GM20000 (cell line): Measurements from ENCODE around the gene CCNK.

Source experiments
- DNase-seq: peaks from one replicate; pipeline ENCODE4 v3.0.0; 2012; ENCODE audit warnings: low spot score
- TF ChIP-seq, protein P1 (sequence below): IDR thresholded peaks from 2 replicates; pipeline ENCODE4 v1.5.1; 2012; ENCODE audit warnings: mild to moderate bottlenecking, control low read depth; ENCODE audit errors: extremely low read depth, missing control alignments

CCNK gene

DNA sequence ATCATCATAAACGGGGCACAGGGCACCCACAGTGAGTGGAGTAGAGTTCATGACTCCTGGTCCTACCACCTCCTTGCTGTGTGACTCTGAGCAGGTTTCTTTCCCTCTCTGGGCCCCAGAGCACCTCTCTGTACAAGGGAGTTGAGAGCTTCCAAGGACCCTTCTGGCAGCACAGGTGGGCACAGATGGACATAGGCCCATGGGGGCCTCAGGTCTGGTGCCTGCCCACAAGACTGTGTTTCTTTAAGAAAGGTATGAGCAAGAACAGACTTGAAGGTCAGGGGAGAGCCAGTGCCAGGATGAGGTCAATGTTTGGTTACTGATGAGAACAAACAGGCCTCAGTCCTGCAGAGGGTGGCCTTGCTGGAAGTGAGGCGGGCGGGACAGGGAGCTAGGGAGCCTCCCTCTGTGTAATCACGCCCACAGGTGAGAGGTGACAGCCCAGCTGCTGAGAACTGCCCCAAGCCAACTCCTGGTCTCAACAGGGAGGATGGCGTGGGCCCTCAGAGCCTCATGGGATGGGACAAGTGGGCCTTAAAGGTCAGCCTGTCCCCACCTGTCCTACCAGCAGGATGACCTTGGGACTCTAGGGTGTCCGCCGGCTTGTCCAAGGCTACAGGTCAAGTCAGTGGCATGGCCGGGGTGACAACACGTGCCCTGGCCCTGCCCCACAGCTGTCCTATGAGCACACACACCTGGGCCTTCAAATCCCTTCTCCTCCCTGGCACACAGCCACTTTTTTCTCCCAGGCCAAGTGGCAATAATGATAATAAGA lies 73.7 kb downstream of the CCNK start:
- TF ChIP-seq, protein P1, sequence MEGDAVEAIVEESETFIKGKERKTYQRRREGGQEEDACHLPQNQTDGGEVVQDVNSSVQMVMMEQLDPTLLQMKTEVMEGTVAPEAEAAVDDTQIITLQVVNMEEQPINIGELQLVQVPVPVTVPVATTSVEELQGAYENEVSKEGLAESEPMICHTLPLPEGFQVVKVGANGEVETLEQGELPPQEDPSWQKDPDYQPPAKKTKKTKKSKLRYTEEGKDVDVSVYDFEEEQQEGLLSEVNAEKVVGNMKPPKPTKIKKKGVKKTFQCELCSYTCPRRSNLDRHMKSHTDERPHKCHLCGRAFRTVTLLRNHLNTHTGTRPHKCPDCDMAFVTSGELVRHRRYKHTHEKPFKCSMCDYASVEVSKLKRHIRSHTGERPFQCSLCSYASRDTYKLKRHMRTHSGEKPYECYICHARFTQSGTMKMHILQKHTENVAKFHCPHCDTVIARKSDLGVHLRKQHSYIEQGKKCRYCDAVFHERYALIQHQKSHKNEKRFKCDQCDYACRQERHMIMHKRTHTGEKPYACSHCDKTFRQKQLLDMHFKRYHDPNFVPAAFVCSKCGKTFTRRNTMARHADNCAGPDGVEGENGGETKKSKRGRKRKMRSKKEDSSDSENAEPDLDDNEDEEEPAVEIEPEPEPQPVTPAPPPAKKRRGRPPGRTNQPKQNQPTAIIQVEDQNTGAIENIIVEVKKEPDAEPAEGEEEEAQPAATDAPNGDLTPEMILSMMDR = no peak
- no peak for DNase-seq

DNA sequence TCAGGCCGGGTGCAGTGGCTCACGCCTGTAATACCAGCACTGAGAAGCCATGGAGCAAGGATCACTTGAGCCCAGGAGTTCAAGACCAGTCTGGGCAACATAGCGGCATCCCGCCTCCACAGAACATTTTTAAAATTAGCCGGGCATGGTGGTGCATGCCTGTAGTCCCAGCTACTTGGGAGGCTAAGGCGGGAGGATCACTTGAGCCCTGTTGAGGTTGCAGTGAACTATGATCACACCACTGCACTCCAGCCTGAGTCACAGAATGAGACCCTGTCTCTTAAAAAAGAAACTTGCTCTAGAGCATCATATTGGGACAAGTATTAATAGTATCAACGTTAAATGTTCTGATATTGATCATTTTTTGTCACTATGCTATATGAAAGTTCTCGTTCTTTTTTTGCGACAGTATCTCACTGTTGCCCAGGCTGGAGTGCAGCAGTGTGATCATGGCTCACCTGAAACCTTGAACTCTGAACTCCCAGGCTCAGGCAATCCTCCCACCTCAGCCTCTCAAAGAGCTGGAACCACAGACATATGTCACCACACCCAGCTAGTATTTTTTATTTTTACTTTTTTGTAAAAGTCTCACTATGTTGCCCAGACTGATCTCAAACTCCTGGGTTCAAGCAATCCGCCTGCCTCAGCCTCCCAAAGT lies 75.1 kb downstream of the CCNK start:
- DNase-seq = no peak
- TF ChIP-seq, protein P1 = no peak

DNA sequence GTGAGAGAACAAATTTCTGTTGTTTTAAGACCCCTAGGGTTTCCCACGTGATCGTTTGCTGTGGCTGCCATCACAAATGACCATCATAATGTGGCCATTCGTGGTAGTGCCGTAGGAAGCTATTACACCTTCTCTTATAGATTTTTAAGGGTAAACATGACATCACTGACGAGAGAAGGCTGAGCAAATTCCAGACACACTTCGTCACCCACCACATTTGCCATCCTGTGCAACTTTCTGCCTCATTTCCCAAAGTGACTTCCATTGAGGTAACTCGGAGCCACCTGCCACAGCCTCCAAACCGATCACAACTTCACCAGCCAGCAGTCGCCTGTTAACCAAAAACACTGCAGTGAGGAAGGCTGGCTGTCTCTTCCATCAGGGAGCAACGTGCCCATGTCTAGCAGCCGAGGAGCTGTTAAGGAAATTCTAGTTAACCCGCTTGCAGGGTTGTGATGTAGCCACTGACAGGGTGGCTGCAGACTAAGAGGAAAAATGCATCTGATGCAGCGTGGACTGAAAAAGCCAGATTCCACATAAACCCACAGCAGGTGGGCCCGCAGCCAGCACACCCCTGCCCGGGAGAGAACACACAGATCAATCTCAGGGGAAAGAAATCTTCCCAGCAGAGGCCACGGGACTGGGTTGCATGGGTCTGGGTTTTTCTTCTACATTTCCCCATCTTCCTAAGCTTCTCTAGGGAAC lies 78.2 kb downstream of the CCNK start:
- TF ChIP-seq, protein P1 = no peak
- DNase-seq = no peak

DNA sequence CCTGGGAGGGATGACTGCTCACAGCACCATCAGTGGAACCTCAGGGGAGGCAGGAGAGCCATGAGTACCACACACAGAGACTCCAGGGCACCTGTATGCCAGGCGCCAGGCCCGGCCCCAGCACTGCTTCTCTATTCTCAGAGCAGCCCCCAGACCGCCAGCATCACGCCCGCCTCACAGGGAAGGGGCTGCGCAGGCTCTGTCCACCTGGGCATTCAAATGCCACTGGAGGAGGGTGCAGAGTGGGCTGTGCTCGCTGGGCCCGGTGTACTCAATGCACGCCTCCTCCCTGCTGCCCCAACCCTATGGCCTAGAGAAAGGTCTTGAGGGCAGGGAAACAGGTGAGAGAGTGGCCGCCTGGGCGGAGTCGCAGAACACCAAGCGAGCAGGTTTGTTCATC lies 79.2 kb downstream of the CCNK start:
- DNase-seq = no peak
- TF ChIP-seq, protein P1 = no peak

DNA sequence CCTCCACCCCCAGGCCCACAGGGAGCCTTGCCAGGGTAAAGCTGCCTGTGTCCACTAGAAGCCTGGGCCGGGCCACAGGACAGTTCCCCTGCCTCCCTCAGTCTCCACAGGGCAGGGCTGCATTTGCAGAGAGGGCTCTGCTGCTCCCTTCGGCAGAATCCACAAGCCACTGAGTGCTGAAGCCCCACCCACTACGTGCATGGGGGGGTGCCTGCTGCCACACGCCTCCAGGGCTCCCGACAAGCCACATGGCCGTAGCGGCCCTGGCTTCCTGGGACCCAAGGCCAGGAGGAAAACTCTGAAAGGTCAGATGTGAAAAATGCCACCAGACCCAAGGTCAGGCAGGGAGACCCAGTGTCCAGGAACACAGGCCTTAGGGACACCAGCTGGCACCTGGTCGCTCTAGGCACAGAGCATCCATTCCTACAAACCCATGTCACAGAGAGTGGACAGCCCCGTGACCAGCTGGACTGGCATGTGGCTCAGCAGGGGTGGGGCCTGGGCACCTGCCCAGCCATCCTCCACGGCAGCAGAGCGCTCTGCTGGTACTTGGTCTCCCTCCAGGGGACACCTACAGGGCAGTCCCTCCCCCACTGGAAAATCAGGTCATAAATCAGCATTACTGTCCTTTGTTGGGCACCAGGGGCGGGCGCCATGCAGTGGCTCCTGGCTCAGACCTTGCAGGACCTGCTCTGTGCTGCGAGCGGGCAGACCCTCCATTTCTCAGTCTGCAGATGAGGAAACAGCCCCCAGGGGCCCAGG lies 79.9 kb downstream of the CCNK start:
- TF ChIP-seq, protein P1 = no peak
- no peak for DNase-seq

DNA sequence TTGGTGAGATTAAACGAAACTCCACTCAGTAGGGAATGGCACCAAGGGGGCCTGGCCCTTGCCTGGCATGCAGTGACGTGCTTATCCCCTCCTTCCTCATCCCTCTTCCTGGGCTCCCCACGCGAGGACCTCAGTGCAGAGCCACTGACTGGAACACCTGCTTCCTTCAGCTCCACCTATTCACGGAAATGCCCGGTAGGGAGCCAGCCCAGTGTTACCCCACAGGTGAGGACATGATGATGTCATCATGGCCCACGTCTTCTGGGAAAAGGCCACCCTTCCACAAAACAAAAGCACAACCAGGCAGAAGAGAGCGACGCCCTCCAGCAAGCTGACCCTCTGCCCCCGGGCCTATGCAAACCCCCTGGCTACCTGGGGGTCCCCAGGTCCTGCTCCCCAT lies 80.7 kb downstream of the CCNK start:
- TF ChIP-seq, protein P1 = no peak
- DNase-seq = no peak
